GM19043 (cell line): Measurements from ENCODE around the gene PSMD6.

Source experiments
- ATAC-seq: cut with Tn5 transposase; IDR thresholded peaks from one replicate; pipeline ENCODE4 v1.9.1; 2021; ENCODE audit warnings: low read depth; ENCODE audit not compliant: unreplicated experiment

Gene PSMD6

DNA sequence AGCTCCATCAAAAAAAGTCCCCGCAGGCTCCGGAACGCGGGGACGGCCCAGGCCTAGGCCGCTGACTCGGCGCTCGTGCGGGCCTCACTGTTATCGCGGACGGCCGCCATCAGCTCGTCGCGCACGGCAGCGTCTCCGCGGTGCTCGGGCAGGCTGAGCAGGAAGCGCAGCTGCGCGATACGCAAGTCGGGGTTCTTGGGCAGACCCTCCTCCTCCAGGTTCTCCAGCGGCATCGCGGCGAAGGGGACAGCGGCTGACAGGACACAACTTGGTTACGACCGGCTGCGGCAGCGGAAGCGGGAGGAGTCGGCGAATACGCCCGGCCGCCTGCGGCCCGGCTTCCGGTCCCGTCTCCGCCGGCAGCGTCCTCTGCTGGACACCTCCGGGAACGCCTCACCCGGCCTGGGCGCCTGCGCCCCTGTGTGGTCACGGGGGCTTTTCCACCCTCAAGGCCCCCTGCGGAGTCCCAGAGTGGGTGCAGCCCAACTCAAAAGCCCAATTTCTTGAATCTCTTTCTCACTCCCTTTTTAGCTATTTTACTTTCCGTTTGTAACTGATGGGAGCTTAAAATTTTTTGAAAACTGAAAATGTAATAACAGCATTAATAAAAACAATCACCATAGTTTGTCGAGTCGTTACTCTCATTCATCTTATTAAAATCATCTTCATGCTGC, at the start of gene PSMD6:
Gene PSMD6 (minus strand): TSS at position 308 of the 674 bp plus-strand sequence. CDS start 75 bp downstream, at position 233.
- peak; percentile 98 for ATAC-seq

DNA sequence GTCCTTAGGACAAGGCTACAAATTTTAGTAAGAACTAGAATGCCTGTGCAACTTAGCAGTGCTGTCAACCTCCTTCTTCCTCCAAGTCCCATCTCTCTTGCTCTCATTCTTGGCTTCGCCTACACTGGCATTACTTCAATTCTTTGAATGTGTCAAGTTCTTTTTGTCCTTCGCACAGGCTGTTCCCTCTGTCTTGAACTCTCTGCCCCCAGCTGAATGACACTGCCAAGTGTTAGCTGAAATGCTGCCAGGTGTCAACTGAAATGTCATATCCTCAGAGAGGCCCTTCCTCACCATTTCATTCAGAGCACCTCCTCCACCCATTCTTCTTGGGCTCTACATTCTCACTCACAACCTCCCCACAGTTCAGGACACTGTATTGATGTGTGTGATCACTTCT, 48.8 kb upstream of the PSMD6 start:
- ATAC-seq: no peak

DNA sequence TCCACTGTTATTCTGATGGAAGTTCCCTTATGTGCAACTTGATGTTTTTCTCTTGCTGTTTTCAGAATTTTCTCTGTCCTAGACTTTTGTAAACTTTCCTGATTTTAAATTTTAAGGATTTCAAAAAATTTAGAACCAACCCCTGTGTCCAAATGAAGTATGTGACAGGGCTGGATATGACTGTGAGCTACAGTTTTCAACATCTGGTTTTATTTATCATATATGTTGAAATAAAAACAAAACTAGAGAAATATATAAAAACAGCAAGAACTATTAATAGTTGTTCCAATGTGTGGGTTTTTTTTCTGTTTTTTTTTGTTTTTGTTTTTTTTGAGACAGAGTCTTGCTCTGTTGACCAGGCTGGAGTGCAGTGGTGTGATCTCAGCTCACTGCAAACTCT, 47.4 kb upstream of the PSMD6 start:
- no peak for ATAC-seq

DNA sequence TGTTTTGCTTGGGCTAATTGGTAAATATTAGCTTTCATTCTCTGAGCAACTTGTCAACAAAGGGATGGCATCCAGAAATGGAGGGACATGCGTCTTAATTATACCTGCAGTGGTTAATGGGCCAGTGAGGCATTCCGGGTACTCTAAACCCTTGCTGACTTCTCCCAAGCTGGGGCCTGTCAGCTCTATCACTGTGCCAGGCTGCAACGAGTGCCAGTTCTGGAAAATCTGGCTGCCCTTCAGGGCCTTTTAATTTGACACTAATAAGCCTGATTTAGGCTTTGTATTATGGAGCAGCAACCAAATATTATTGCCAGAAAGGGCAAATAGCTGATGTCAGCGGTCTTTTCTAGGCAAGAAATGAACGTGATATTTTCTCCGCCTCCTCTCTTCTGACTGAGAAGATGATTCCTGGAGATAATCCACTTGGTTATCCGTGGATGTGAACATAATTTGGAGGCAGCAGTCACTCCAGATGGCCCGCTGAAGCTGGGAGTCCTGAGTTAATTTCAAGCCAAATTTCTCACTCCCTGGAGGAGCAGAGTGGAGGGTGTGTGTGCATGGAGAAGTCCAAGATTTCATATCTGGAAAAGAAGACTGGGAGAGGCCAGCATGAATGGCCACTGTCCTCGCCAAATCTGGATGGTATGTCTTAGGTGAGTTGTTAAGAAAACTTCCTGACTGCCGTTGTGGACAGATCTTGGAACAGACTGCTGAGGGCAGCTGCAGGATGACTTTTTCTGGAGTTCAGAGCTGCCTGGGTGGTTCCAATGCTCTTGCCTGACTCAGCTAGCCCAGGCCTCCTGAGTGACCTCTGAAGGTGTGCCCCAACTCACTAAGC, 44.4 kb upstream of the PSMD6 start:
- no peak for ATAC-seq

DNA sequence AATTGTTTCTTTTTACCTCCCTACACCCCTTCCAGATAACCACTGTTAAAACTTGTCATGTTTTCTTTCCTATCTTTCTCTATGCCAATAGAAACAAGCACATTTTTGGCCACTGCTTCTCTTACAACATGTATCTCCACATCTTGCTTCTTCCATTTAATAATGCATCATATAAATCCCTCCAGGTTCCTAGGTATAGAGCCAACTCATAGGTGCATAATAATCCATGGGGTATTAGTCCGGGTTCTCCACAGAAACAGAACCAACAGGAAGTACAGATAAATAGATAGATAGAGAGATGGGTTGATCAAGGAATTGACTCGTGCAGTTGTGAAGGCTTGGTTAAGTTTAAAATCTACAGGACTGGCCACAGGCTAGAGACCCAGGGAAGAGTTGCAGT, 41.5 kb upstream of the PSMD6 start:
- no peak for ATAC-seq

DNA sequence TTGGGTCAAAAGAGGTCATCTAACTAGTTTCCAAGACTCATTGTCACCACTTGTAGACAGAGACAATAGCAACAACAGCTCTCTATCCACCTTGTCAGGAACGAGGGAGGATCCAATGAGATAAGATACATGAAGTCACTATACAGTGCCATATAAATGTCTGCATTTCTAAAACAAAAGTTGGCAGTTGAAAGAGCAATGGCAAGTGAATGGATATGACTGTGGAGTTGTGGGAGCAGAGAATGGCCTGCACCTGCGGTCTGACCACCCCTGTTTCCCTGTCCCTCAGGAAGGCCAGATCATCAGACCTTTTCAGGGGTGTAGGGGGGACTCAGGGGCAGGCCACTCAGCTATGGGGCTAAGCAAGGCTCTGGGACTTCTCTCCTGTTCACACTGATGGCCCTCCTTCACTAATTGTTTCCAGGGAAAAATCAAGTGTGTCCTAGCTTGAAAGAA, 40.7 kb upstream of the PSMD6 start:
- ATAC-seq: no peak

DNA sequence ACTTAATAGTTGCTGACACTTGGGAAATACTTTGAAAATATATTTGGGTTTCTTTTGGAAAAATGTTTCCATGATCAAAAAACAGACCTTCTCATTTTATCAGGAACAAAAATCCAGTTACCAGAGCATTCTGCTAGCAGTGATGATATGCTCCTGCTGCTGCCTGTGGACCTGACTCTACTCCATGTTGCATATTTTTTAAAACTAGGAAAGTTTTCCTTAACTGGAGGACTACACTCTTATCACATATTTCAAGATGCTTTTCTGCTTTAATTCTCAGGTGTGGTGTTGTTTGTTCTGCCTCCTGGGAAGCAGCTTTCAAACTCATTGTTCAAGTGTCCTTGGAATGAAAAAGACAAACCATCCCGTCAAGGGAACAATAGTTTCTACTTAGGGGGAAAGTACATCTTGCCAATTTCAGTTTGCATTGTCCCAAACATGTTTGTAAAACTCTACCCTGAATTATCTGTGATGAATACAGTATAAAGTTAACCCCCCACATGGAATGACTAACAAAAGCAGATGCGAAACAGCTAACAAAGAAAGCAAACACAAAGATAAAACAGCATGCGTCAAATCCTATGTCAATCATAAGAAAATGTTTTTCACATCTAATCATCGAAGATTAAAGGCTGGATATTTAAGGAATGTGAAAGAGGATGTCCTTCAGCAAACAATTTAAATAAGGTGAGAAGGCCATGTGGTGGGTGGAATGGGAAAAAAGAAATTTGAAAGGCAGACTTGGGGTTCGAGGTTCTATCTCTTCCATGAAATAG, 40.1 kb upstream of the PSMD6 start:
- no peak for ATAC-seq

DNA sequence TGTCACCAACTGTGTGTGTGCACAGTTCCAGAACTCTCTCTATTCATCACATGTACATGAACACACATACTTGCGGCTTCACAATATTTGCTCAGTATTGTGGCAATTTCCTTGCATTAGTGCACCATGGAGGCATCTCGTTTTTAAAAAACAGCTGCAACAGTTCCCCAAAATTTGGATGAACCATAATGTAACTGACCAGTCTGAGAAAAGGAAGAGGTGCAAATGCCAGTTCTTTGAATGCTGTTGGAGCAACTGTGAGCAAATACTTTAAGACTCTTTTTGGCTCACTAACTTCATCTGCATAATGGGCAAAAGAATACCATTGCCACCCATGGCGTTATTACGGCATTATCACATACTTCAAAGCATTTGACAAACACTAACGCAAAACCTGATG, 38.3 kb upstream of the PSMD6 start:
- ATAC-seq: no peak

DNA sequence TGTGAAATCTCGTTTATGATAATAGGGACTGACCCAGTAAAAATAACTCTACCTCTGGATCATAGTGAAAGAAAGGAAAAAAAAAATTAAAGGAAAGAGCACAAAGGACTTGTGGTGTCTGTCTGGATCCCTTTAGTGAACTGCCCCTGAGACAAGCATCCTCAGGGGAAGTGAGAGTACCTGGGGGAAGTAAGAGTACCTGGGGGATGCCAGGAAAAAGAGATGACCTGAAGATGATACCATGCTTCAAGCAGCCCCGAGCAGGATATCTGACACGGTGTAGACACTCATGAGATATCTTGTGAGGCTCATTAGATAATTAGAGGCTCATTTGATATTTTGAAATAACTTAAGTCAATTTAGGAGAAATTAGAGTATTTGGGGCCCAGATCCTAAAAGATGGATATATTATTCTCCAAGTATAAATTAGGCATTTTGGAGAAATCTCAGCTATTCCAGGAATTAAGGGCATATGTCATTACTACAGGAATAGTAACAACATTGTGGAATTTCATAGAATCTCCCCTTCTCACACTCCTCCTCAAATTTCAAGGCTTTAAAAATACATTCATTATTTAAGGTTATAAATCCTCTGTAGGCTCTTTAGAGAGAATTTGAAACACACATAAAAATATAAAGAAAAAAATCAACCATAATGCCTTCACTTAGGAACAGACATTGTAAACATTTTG, 36.3 kb upstream of the PSMD6 start:
- ATAC-seq: no peak

DNA sequence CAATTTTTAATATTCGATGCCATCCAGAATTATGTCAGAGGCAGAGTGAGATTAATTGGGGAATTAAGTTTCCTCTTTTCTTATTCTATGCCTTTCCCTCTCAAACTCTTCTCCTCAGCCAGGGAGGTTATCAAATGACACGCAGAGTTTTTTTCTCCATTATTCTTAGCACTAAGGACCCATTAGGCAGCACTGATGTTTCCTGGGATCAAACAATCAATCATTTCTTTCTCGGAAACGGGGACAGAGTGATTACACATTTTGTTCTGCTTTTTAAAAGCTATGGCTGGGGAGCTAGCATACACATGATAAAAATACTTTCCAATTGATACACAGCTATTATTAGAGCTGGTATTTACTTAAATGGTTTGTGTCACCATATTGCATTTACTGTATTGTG, 35.3 kb upstream of the PSMD6 start:
- ATAC-seq: no peak

DNA sequence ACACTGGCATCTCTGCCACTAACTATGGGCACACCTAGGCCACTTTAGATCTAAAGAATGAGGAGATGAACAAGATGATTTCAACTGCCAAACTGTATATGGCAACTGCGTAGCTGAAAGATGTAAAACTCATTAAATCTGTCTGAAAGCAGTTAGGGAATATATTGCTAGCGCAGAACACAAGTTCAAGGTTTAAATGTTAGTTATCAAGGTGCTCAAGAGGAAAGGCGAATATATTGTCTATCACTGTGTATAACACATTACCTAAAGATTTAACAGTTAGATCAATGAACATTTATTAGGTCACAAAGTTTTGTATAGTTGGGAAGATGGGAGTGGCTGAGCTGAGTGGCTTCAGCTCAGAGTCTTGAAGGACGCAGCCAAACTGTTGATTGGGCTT, 33.9 kb upstream of the PSMD6 start:
- no peak for ATAC-seq

DNA sequence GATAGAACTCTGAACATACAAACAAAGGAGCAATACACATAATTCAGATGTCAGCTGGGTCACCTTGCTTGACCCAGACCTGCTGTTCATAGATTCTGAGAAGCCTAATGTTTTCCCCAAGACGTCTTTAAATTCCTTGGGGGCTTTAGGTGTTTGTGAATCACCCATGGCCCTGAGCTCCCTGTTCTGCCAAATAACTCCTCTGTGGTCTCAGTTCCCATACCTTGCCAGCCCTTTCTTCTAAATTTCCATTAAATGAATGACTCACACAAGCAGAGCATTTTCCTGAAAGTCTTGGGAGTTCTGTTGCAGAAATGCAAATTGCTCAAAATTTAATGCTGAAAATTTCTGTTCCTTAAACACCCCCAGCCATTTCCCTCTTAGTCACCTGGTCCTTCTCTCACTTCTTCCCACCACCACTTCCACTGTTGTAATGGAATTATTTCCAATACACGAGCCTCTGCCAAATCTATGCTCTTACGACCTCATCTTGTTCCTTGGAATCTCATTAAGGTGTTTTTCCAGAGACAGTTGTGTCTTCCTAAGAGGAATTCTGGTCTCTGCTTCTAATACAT, 33.4 kb upstream of the PSMD6 start:
- ATAC-seq: no peak

DNA sequence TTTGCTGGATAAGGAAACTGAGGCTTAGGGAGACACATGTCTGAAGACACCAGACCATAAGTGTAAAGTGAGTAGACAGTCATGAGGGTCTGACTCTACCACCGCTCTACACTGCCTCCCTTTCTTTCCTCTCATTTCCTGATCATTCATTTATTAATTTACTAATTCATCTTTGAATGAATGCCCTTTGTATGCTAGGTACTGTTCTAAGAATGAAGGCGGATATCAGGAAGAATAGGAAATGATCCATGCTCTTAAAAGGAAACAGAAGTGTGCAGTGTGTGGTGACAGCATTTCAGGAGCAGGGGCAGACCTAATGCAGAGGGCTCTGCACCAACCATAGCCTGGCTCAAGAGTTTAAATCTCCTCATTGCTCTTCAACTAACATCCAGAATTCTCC, 31.8 kb upstream of the PSMD6 start:
- no peak for ATAC-seq

DNA sequence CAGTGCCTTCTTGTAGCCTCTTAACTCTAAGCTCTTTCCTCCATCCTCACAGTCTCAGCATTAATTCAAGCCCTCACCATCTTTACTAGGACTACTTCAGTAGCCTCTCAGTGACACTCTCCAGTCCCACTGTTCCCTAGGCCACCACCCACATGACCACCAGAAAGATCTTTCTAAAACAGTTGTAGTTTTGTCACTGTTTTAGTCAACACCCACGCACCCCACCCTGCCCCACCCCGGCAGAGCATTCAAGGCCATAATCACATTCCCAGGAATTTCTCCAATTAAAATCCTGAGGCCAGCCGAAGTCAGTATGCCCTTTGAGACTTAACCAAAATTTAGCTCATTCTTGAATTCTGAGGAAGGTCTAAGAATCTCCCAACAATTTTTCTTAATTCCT, 31.2 kb upstream of the PSMD6 start:
- ATAC-seq: no peak

DNA sequence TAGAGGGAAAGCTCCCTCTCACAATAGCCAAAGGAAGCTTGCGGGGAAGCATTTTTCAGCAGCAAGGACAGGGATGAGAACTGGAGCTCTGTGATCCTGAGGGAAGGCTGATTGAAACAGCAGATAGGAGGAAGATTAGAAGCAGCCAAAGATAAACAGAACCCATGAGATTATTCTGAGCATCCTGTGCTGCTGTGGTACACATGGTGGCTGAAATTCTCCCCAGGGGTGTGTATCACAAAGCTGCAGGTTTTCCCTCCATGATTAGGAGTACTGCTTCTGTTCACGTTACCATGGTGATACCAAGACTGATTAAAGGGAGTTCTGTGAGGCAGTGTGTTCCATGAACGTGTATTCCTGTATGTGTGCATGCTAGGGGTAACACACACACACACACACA, 30.3 kb upstream of the PSMD6 start:
- ATAC-seq: no peak

DNA sequence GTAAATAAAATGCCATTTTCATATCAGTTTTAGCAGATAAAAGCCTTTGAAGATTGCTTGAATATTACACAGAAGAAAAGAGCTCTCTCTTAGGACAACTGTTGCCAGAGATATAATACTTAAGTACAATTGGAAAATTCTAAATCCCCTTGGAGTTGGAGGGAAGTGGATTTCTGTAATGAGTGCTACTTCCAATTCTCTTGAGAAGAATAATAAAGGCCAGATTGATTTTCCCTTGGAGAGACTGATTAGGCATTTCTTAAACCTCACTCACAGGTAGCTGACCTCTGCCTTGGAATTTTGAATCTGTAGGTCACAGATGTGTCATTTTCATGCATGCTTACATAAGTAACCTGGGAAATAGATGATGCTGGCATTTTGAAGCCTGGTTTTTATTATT, 29.8 kb upstream of the PSMD6 start:
- ATAC-seq: no peak

DNA sequence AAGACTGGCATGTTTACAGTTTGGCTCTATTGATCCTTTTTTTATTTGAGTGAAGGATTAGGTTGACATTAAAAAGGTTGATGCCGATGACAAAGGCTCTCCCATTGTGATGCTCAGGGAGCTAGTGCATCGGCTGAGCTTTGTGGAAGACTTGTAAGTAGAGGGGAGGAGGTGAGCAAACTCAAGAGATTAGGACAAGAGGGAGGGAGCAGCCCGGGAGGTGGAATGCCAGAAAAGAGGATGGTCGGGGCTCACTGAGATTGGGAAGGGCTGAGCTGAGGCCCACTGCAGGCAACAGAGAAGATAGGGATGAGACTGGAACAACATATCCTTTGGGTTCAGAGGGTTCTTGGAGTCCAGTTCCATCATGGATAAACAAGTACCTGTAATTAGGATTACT, 26.5 kb upstream of the PSMD6 start:
- no peak for ATAC-seq

DNA sequence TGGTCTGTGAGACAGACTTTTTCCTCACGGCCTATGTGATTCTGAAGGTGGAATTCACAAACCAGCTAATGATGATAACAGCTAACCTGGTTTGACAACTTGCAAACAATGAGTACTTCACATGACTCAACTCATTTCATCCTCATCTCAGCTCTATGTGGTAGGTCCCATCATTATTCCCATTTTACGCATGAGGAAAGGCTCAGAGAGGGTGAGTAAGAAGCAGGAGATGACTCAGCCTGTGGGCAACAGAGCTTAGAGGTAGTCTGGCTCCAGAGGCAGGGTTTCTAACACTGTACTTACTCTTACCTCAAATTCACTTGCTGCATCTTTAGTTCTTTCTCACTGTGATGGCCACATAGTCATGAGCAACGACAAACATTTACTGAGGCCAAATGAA, 25.8 kb upstream of the PSMD6 start:
- no peak for ATAC-seq

DNA sequence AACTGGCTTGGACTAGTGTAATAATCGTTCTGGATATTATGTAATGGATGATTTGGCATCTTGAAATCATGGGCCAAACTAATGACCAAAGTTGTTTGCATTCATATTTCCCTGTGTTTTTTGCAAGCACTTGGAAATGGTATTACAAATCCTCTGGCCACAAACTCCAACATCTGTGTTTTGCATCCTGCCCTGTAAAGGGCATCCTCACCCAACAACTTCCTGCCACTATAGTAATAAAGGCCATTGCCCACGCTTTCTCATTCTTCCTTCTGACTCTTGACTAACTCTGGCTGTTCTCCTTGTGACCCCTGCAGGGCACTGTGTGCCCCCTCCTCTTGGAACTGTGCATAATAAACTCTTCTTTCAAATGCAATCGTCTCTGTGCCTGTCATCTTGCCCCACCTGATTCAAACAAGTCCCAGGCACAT, 25.4 kb upstream of the PSMD6 start:
- ATAC-seq: no peak

DNA sequence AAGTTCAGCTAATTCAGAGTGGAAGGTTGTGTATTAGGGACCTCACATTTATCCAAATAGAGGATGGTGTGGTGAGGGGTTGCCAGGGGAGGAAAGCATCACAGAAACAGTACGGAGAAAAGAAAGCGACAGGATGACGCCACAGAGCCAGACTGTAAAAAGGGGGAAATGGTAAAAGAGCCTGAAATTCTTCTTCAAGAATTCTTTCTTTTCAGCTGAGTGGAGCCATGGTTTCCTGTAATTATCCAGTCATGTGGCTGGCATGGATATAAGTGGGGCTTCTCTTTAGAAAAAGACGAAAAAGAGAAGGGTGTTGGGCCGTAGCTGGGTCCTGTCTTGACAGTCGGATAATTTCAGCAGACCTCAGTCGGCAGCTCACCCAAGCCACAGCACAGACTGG, 24.5 kb upstream of the PSMD6 start:
- no peak for ATAC-seq
